Smooth muscle cell (in vitro differentiated cells): ENCODE data around the gene CA5A. TPM values are rescaled to one million over a fixed set of nuclear protein-coding genes. Genes with fewer than 3 reads are reported as not detected.

Experiments used
- DNase-seq: peaks from one replicate; lab custom pipeline; 2025; ENCODE audit not compliant: unreplicated experiment; lab: John Stamatoyannopoulos, UW
- H2AFZ ChIP-seq: fragments of 200-600 bp; sonication (generic); 2 replicates; pipeline ENCODE4 v1.6.0; 2016; ENCODE audit warnings: antibody characterized with exemption, low read depth, mild to moderate bottlenecking
- H3F3A ChIP-seq: fragments of 200-600 bp; sonication (generic); 2 replicates; pipeline ENCODE4 v1.6.0; 2017; ENCODE audit warnings: antibody characterized with exemption, low read depth
- H3K27ac ChIP-seq: fragments of 200-600 bp; sonication (generic); 2 replicates; pipeline ENCODE4 v1.5.1; 2016; ENCODE audit warnings: low read depth, mild to moderate bottlenecking
- H3K27me3 ChIP-seq: fragments of 200-600 bp; sonication (generic); 2 replicates; pipeline ENCODE4 v1.6.1; 2016; ENCODE audit warnings: low read depth, mild to moderate bottlenecking
- H3K36me3 ChIP-seq: fragments of 200-600 bp; sonication (generic); 2 replicates; pipeline ENCODE4 v1.5.1; 2016; ENCODE audit warnings: low read depth
- H3K4me1 ChIP-seq: fragments of 200-600 bp; sonication (generic); 2 replicates; pipeline ENCODE4 v1.5.1; 2016; ENCODE audit warnings: low read depth
- H3K4me2 ChIP-seq: fragments of 200-600 bp; sonication (generic); 2 replicates; pipeline ENCODE4 v1.6.0; 2016; ENCODE audit warnings: mild to moderate bottlenecking
- H3K4me3 ChIP-seq: fragments of 200-600 bp; sonication (generic); 2 replicates; pipeline ENCODE4 v1.5.1; 2016; ENCODE audit warnings: mild to moderate bottlenecking
- H3K79me2 ChIP-seq: fragments of 200-600 bp; sonication (generic); 2 replicates; pipeline ENCODE4 v1.6.0; 2016; ENCODE audit warnings: low read depth, mild to moderate bottlenecking
- H3K9ac ChIP-seq: fragments of 200-600 bp; sonication (generic); 2 replicates; pipeline ENCODE4 v1.6.0; 2016; ENCODE audit warnings: low read depth
- H3K9me3 ChIP-seq: fragments of 200-600 bp; sonication (generic); replicated peaks from 2 replicates; pipeline ENCODE4 v1.5.1; 2016; ENCODE audit warnings: low read depth
- H4K20me1 ChIP-seq: fragments of 200-600 bp; sonication (generic); 2 replicates; pipeline ENCODE4 v1.6.0; 2016; ENCODE audit warnings: low read depth
- WGBS: methylation state at CpG from one replicate; pipeline ENCODE4 v1.1.7; 2016; ENCODE audit warnings: low lambda C conversion rate; 5-methylcytosine and 5-hydroxymethylcytosine counted together
- polyA plus RNA-seq: library from polyadenylated mRNA; unstranded; fragments of >200 nt; fragmentation: Nextera tagmentation; extraction: Ambion mirVana; gene quantifications from 2 replicates; pipeline ENCODE4 v1.2.1, GENCODE V29; 2016
- total RNA-seq: library from RNA; depleted of rRNA; stranded (reverse); fragments of >200 nt; gene quantifications from 2 replicates; pipeline ENCODE4 v1.2.3, GENCODE V29; 2014
- TF ChIP-seq, protein P1 (sequence below): fragments of 200-600 bp; sonication (generic); IDR thresholded peaks from 2 replicates; pipeline ENCODE4 v1.5.1; 2017; ENCODE audit warnings: borderline replicate concordance, mild to moderate bottlenecking, antibody characterized with exemption; ENCODE audit not compliant: insufficient read depth, poor library complexity, severe bottlenecking

Gene CA5A
- total and polyA plus RNA-seq, 2 experiments from 2014 or later, result not detected

- peaks cover 9% of the 10 kb centered on the region for H3K4me1 ChIP-seq
- H4K20me1 ChIP-seq, result peaks cover 88% of the 10 kb centered on the region
- TF ChIP-seq, protein P1, sequence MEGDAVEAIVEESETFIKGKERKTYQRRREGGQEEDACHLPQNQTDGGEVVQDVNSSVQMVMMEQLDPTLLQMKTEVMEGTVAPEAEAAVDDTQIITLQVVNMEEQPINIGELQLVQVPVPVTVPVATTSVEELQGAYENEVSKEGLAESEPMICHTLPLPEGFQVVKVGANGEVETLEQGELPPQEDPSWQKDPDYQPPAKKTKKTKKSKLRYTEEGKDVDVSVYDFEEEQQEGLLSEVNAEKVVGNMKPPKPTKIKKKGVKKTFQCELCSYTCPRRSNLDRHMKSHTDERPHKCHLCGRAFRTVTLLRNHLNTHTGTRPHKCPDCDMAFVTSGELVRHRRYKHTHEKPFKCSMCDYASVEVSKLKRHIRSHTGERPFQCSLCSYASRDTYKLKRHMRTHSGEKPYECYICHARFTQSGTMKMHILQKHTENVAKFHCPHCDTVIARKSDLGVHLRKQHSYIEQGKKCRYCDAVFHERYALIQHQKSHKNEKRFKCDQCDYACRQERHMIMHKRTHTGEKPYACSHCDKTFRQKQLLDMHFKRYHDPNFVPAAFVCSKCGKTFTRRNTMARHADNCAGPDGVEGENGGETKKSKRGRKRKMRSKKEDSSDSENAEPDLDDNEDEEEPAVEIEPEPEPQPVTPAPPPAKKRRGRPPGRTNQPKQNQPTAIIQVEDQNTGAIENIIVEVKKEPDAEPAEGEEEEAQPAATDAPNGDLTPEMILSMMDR, result no peak
- no peaks in the 10 kb centered on the region for H3K36me3 ChIP-seq
- no peak overlapping the region for H3K4me2 ChIP-seq
- H3F3A ChIP-seq, result no peaks in the 10 kb centered on the region
- H3K27ac ChIP-seq, result no peak overlapping the region
- no peak overlapping the region for H2AFZ ChIP-seq
- peaks cover 64% of the 10 kb centered on the region for H3K79me2 ChIP-seq
- no peak overlapping the region for H3K9ac ChIP-seq
- DNase-seq, result no peak
- no peak overlapping the region for H3K4me3 ChIP-seq
- no peaks in the 10 kb centered on the region for H3K9me3 ChIP-seq
- WGBS, result 96% methylated on average over 22 of the region's 22 CpGs
- H3K27me3 ChIP-seq, result no peaks in the 10 kb centered on the region
Observed at GRCh38 chr16:87841340-87842208, 94.8 kb downstream of the CA5A start.

- Histone ChIP-seq H3K4me3 (no peak overlapping the region), H3K27me3 (no peaks in the 10 kb centered on the region), H3K9ac (no peak overlapping the region), H3K79me2 (peaks cover 52% of the 10 kb centered on the region), H2AFZ (no peak overlapping the region), H3K4me1 (peaks cover 9% of the 10 kb centered on the region), H4K20me1 (peaks cover 83% of the 10 kb centered on the region), H3K4me2 (no peak overlapping the region), H3K27ac (no peak overlapping the region), H3K9me3 (no peaks in the 10 kb centered on the region), H3K36me3 (no peaks in the 10 kb centered on the region), H3F3A (no peaks in the 10 kb centered on the region)
- DNase-seq, result no peak
- TF ChIP-seq, protein P1, result no peak
- 90% methylated on average over 29 of the region's 29 CpGs for WGBS
Observed at GRCh38 chr16:87840271-87840978, 95.9 kb downstream of the CA5A start.

DNA sequence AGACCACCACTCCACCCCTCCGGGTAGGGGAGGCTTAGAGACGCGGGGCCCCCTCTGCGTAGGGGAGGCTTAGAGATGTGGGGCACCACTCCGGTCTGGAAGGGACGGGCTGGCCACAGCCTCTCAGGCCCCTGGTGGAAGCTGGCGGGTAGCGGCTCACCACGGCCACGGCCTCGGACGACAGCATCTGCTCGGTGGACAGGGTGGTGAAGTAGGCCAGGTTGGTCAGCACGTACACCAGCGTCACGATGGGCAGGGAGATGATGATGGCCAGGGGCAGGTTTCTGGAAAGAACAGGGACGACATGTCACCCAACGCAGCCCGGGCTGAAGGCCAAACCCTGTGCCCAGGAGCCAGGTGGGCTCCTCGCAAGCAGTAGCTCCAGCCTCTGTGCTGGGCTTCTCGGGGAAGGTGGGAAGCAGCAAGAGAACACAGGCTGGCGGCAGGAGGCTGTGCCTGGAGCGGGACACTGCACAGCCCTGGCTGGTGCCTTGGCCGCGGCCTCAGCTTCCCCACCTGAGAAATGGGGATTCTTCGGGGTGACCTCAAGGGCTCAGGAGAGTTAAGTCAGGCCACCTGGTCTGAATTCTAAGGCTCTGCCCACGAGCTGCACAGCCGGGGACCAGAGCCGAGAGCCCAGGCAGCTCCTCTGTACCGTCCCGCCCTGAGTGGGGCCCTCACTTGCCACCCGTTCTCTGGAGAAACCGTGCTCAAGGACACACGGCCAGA lies 96.6 kb downstream of the CA5A start:
- WGBS, result 91% methylated on average over 34 of the region's 34 CpGs
- no peak overlapping the region for H3K4me2 ChIP-seq
- no peak overlapping the region for H3K4me3 ChIP-seq
- H3K27me3 ChIP-seq, result no peaks in the 10 kb centered on the region
- no peaks in the 10 kb centered on the region for H3K36me3 ChIP-seq
- H3K27ac ChIP-seq, result no peak overlapping the region
- peaks cover 9% of the 10 kb centered on the region for H3K4me1 ChIP-seq
- TF ChIP-seq, protein P1, result no peak
- peaks cover 4% of the 10 kb centered on the region for H3F3A ChIP-seq
- peaks cover 82% of the 10 kb centered on the region for H4K20me1 ChIP-seq
- H2AFZ ChIP-seq, result no peak overlapping the region
- H3K9me3 ChIP-seq, result no peaks in the 10 kb centered on the region
- H3K79me2 ChIP-seq, result peaks cover 47% of the 10 kb centered on the region
- DNase-seq, result no peak
- H3K9ac ChIP-seq, result no peak overlapping the region
